HG03045 (cell line): ENCODE data around the gene CTRB1.
"Not testable (repeated sequence)": the region's sequence is repeated elsewhere in the genome, so short reads cannot be mapped to it uniquely, and the experiment has no call there.

Experiments used
- ATAC-seq: cut with Tn5 transposase; IDR thresholded peaks from one replicate; pipeline ENCODE4 v1.9.1; 2021; ENCODE audit warnings: mild to moderate bottlenecking, moderate library complexity; ENCODE audit not compliant: unreplicated experiment

Gene CTRB1

DNA sequence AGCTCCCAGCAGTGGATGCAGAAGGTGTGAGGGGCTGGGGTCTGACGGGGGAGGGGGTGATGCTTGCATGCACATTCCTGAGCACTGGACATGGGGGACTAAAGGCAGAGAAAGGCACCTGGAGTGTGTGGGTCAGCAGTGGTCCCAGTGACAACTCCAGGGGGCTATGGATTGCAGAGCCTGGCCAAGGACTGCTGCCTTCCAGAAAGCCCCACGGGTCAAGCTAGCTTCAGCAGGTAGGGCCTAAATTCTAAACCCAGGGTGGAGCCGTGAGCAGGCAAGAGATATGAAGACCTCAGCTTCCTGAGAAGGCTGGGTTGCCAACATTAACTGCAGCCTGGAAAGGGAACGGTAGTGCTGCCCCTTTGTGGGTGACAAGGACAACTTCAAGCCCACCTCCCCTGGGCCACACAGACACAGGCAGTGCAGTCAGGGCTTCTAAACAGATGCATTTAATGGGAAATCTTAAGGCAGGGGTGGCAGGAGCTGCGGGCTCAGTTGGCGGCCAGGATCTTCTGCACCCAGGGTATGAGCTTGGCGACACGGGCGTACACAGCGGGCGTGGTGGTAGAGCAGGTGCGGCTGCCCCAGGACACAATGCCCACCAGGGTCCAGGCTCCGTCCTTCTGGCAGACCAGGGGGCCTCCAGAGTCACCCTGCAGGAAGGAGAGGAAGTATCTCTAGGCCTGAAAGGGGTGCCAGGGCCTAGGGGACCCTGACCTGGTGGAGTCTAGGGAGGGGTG, 14.9 kb upstream of the CTRB1 start:
- no peak for ATAC-seq

DNA sequence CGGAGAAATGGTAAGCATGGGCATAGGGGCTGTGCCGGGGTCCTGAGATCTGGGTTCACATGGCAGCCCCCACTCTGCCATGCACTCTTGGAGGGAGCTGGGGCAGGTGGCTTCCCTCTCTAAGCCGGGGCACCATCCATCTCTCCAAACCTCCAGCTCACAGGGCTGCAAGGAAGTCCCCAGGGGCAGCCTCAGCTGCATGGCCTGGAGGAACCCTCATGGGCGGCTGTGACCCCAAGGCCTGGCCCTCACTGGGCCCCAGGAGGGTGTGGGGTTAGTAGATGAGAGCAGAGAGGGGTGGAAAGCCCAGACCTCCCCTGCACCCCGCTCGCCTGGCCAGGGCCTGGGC, 14.4 kb upstream of the CTRB1 start:
- ATAC-seq, result no peak

DNA sequence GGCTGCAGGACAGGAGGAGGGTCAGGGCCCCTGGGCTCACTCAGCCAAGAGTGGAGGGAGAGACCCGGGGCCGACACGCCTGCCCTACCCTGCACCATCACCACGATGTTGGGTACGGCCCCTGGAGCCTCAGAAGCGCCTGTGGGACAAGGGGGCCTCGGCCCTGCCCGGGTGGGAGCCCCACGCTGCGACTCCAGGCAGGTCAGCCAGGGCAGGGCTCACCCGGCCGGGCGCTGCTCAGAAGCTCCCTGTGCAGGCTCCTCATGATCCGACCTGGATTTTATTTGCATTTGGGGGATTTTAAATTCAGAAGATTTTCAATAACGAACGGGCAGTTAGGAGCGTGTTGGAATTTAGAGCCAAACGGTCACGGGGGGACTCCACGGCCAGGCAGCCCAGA, 13.9 kb upstream of the CTRB1 start:
- not testable (repeated sequence) for ATAC-seq

DNA sequence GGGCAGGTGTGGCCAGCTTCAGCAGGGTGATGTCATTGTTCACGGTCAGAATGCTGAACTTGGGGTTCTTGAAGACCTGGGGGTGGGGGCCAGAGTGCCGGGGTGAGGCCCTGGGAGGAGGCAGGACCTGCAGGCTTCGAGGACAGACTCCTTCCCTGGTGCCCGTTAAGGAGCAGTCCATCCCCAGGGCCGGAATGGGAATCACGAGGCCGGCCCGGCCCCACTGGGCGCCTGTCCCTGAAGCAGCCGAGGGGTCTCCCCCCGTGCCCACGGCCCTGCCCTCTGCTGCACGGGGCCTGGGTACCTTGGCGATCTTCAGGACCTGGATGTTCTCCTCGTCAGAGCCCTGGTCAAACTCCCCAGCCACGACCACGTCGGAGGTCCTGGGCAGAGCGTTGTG, 13.3 kb upstream of the CTRB1 start:
- ATAC-seq, result not testable (repeated sequence)

DNA sequence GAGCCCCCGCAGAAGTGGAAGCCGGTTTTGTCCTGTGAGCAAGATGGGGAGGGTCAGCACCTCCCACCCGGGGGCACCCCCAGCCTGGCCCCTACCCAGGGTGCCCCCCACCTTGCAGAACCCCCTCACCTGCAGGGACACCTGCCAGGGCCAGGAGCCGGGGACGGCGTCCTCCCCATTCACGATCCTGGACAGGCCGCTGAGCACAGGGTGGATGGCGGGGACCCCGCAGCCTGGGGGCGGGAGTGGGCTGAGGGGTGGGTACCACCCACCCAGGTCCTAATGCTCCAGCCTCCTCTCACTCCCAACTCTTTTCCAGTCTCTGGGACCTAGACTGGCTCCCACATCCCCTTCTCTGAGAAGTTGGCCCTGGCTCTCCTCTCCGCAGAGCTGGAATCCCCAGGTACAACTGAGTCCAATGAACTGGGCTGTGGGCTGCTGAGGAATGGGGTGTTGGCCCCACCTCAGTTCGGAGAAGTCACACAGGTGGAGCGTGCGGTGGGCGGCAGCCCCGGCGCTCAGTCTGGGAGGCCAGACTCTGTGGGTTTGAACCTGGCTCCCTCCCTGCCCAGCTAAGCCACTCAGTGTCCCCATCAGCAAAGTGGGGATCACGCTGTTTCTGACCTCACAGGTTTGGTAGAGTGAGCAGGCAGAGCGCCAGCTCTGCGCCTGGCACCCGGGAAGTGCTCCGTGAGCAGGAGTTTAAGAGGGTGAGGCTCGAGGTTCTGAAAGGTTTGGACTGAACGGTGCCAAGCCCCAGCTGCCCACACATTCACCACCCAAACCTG, 12.6 kb upstream of the CTRB1 start:
- not testable (repeated sequence) for ATAC-seq

DNA sequence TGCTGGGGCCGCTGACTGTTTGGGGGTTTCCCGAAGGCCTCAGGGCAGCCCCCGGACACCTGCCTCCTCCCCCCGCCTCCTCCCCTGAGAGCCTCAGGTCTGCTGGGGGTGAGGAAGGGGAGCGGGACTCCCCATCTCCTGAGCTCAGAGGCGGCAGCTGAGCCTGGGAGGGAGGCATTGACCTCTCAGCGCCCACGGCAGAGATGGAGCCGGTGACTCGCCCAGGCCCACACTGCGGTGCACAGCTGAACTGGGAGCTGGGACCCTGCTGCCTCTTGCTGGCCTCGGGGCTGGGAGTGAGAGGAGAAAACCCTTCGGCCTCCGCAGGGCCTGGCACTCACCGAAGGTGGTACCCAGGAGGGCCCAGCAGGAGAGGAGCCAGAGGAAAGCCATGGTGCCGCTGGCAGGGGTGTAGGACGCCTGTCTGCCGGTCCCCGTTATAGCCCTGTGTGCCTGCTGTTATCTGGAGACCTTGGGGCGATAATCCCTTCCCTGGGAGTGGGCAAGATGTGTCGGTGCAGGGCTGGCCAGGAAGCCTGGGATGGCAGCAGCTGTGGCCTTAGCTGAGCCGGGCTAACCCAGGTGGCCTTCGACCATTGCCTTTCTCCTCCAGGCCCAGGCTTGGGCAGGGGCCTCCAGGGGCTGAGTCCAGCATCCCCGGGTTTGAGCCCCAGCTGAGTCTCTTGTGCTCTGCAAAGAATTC, 11.9 kb upstream of the CTRB1 start, which contains the start of gene CTRB2:
CTRB2 (minus strand) TSS at position 413 of the 703 bp plus-strand sequence; CDS start at position 393, 20 bp downstream.
- ATAC-seq, result no peak

DNA sequence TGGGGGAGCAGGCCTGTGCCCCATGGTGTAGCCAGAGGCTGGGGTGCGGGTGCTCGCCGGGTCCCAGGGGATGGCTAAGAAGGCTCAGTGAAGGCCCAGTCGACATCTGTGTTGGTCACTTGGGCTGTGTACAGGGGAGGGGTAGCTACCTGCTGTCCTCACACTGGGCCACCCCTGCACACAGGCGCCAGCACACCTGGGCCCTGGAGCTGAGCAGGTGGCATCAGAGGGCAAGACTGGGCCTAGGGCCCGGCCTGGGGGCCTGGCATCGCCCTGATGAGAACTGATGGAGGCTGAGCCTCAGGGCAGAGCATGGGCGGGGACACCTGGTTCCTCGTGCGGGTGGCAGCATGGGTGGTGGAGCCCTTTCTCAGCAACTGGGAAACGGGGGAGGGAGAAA, 11.0 kb upstream of the CTRB1 start:
- ATAC-seq, result no peak

DNA sequence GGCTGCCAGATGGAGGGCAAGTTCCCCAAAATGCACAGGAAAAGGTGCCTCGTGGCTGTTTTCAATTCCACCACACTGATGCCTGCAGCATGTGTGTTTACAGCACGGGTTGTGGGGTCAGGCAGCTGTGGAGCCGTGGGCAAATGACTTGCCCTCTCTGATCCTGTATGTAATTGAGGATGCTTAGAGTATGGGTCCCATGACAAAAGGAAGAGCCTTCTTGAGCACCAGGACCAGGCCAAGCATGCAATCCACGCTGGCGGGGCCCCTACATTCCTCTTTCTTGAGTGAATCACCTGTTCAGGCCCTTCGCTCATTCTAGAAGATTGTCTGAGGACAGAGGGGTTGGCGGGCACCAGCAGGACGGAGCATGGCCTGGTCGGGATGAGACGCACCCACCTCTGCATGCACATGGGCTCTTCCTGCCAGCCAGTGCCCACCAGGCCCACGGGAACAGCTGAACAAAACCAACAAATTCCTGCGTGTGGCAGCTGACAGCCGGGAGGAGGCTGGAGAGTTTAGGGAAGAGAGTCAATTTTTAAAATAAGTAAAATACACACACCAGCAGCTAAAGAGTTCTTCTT, 10.5 kb upstream of the CTRB1 start:
- ATAC-seq, result no peak

DNA sequence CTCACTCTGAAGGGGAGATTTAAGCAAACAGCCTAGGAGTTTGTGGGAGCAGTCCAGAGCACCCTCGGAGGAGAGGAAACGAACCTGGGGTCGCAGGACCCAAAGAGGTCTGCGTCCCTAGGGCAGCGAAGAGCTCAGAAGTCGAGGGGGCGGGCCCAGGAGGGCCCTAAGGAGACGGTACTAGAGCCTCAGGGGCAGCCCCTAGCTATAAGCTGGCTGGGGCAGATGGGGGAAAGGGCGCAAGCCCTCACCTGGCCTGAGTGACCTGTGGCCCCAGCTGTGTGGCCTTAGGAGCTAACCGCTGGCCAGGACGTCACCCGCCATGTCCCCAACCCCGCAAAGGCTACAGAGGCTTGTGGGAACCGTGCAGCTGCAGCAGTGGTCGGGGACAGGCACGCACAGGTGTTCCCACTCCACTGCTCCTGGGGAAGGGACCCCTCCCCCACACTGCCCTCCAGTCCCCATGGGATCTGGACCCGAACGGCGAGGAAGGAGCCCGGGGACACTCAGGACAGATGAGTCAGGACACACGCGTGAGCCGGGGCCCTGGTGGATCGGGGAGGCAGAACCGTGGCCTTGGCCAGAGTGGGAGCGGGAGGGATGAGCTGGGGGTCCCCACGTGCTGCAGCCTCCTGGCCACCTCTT, 9.8 kb upstream of the CTRB1 start:
- ATAC-seq, result no peak

DNA sequence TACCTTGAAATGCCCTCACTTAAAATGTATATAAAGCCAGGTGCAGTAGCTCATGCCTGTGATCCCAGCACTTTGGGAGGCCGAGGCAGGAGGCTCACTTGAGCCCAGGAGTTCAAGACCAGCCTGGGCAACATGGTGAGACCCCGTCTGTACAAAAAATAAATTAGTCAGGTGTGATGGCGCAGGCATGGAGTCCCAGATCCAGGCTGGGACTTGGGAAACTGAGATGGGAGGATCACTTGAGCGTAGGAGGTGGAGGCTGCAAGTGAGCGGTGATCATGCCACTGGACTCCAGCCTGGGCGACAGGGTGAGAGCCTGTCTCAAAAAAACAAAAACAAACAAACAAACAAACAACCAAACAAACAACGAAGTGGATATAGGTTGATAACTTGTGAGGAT, 9.3 kb upstream of the CTRB1 start:
- not testable (repeated sequence) for ATAC-seq

DNA sequence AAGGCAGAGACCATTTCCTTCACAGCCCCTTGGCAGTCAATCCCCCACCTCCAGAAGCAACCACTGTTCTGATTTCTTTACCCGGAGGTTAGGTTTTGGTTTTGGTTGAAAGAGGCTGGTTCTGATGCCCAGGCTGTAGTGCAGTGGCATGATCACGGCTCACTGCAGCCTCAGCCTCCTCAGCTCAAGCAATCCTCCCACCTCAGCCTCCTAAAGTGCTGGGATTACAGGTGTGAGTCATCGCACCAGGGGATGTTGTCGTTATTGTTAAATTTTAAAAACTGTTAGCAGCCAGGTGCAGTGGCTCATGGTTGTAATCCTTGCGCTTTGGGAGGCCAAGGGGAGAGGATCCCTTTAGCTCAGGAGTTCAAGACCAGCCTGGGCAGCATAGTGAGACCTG, 8.8 kb upstream of the CTRB1 start:
- ATAC-seq, result no peak

DNA sequence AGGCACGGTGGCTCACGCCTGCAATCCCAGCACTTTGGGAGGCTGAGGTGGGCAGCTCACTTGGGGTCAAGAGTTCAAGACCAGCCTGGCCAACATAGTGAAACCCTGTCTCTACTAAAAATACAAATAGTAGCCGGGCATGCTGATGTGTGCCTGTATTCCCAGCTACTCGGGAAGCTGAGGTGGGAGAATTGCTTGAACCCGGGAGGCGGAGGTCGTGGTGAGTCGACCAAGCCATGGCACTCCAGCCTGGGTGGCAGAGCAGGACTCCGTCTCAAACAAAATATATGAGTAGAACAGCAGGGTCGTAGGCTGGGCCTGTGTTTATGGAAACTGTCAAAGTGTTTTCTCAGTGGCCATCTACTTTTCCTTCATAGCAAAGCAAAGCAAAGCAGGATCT, 7.5 kb upstream of the CTRB1 start:
- not testable (repeated sequence) for ATAC-seq

DNA sequence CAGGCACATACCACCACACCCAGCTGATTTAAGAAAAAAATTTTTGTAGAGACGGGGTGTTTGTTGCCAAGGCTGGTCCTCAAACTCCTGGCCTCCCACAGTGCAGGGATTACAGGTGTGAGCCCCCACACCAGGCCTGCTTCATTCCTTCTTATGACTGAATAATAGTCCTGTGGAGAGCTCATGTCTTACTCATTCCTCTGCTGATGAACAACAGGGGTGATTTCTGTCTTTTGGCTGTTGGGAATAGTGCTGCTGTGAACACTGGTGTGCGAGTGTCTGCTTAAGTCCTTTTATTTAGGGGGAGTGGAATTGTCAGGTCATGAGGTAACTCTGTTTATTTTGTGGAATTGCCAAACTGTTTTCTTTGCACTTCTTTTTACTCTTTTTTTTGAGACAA, 2.7 kb upstream of the CTRB1 start:
- ATAC-seq, result no peak

DNA sequence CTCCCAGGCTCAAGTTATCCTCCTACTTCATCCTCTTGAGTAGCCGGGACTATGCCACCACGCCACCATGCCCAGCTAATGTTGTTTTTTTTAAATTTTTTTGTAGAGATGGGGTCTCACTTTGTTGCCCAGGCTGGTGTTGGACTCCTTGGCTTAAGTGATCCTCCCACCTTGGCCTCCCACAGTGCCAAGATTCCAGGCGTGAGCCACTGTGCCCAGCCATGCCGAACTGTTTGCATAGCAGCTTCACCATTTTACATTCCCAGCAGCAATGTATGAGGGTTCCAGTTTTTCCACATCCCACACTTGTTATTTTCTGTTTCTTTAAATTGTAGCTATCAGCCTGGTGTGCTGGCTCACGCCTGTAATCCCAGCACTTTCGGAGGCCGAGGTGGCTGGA, 2.2 kb upstream of the CTRB1 start:
- no peak for ATAC-seq

DNA sequence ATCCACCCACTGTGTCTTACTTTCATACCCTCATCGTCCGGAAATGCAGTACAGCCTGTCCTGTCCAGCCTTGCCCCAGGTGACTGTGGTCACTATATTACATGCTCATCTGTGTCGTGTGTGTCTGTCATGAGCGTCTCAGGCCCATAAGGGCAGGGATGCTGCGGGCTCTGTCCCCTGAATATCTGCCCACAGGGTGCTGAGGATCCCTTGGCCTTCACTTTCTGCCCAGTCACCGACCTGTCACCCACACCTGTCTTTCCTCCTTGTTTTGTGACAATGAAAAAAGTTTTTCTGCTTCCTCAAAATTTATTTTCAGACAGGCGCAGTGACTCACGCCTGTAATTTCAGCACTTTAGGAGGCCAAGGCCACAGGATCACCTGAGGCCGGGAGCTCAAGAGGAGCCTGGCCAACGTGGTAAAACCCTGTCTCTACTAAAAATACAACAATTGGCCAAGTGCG, 1.4 kb upstream of the CTRB1 start:
- ATAC-seq, result no peak

DNA sequence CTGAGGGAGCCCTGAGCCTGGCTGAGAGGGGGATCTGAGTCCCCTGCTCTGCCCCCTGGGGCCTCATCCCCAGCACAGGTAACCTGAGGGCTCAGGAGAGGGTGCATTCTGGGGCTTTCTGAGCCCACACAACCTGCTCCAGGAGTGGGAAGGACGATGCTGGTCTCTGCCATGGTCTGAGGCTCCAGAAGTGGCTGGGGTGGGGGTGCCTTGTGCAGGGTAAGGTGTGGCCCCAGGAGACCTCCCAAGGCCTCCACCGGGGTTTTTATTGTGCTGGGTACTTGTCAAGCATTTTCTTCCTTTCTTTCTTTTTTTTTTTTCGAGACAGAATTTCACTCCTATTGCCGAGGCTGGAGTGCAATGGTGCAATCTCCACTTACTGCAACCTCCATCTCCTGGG, 300 bp downstream of the CTRB1 start:
- ATAC-seq, result no peak

DNA sequence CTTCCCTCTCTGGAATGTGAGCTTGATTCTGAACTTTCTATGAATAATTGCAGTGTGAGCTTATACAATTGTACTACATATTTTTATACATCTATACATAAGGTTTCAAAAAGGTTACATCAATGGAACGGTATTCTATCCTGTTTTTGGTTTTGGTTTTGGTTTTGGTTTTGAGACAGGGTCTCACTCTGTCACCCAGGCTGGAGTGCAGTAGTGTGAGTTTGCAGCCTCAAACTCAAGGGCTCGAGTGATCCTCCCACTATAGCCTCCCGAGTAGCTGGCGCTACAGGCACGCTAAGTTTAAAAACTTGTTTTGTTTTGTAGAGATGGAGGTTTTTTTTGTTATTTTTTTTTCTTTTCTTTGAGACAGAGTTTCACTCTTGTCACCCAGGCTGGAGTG, 1.1 kb downstream of the CTRB1 start:
- peak; percentile 53 for ATAC-seq

DNA sequence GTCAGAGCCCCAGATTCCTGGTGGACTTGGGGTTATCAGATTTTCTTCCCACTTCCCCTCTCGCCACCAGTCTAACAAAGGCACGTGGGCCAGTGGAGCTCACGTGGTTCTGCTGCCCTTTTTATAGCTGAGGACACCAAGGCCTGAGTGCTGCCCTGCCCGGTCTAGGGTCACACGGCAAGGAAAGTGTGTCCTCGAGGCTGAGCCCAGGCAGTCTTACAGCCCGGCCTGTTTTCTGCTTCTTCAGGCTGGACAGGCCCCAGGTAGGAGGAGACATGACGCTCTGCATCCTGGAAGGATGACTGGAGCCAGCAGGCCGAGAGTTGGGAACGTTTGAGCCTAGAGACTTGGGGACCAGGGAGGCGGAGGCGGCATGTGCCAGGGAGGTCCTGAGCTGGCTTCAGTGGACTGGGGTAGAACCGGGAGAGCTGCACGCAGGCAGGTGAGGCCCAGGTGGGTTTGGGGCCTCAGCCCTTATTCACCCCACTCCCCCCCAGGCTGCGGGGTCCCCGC, 3.5 kb downstream of the CTRB1 start:
- no peak for ATAC-seq

DNA sequence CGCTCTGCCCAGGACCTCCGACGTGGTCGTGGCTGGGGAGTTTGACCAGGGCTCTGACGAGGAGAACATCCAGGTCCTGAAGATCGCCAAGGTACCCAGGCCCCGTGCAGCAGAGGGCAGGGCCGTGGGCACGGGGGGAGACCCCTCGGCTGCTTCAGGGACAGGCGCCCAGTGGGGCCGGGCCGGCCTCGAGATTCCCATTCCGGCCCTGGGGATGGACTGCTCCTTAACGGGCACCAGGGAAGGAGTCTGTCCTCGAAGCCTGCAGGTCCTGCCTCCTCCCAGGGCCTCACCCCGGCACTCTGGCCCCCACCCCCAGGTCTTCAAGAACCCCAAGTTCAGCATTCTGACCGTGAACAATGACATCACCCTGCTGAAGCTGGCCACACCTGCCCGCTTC, 4.3 kb downstream of the CTRB1 start:
- ATAC-seq, result not testable (repeated sequence)

DNA sequence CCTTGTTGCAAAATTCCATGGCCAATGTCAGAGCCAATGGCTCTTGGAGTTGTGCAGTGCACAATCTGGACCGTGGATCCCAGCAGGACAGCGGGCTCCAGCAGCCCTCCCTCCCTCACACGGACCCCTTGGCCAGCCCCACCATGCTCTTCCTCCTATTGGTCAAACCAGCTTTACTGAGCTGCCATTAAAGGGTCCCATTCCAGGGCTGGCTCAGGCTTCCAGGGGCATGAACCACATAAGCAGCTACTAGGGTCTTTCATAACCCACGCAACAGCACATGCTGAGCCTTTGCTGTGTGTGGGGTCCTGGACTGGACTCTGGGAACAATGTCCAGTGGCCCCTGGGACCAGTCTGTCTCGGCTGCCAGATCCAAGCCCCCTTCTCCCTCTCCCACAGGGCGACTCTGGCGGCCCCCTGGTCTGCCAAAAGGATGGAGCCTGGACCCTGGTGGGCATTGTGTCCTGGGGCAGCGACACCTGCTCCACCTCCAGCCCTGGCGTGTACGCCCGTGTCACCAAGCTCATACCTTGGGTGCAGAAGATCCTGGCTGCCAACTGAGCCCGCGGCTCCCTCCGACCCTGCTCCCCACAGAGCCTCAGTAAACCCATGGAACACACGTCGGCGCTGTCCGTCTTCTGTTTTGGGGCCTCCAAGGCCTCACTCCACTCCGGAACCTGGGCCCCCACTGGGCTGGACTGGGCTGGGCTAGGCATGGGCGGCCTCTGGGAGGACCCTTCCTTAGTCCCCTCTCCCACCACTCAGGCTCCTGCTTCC, 5.7 kb downstream of the CTRB1 start:
- ATAC-seq, result no peak
